HCT116 (cell line): ENCODE data around the gene CETN1. TPM values are rescaled to one million over a fixed set of nuclear protein-coding genes. Genes with fewer than 3 reads are reported as not detected.

Experiments used
- ATAC-seq: fragments of 200-7000 bp; cut with Tn5 transposase; 2 replicates; pipeline ENCODE4 v1.9.1; 2020; ENCODE audit warnings: mild to moderate bottlenecking, moderate library complexity
- BruUV-seq: library from RNA; stranded (reverse); fragments of 400-500 nt; replicated peaks from 2 replicates; lab custom pipeline; 2021; lab: Mats Ljungman, UMichigan
- CTCF ChIA-PET: fragments of 300-600 bp; sonication (Branson Sonifier 250); formaldehyde crosslinking; loops from one replicate; lab custom pipeline; 2021; ENCODE audit warnings: antibody characterized with exemption; lab: Charles Lee
- POLR2A ChIA-PET: fragments of 300-600, 350-600 bp; sonication (Branson Sonifier 250); formaldehyde crosslinking; loops from one replicate; lab custom pipeline; 2021; ENCODE audit warnings: antibody characterized with exemption; lab: Charles Lee
- RAD21 ChIA-PET, 2 experiments: fragments of 300-600 bp; sonication (Branson Sonifier 250); formaldehyde crosslinking; loops; one replicate each; lab custom pipeline; 2023; ENCODE audit warnings: low total read pairs in 2 of 2; ENCODE audit not compliant: uncharacterized antibody in 2 of 2, unreplicated experiment in 2 of 2, low non-redundant PET in 1 of 2; lab: Charles Lee
- DNase-seq: peaks from one replicate; pipeline ENCODE4 v3.0.0-alpha.2; 2010; ENCODE audit warnings: low read depth, low spot score
- H2AFZ ChIP-seq: fragments of 200-600 bp; shearing (Covaris generic), sonication (generic); 2 replicates; pipeline ENCODE4 v1.6.1; 2017; ENCODE audit warnings: low read depth, mixed run types, mixed read lengths, antibody characterized with exemption, low read length; ENCODE audit not compliant: poor library complexity, severe bottlenecking
- H3K27ac ChIP-seq: 2 replicates; pipeline ENCODE4 v1.5.1; 2012; ENCODE audit warnings: low read depth, low read length
- H3K27me3 ChIP-seq: fragments of 200-600 bp; sonication (generic); 2 replicates; pipeline ENCODE4 v1.6.1; 2016; ENCODE audit warnings: mixed run types, low read length, mixed read lengths; ENCODE audit not compliant: insufficient read depth
- H3K36me3 ChIP-seq, 2 experiments: fragments of 200-500 bp in 1 of 2; fragments of 200-600 bp in 1 of 2; sonication (Bioruptor generic) in 1 of 2; sonication (generic) in 1 of 2; 2 replicates each; pipeline versions ENCODE4 v1.5.1 to v1.6.1; 2014 to 2016; ENCODE audit warnings: low read length in 2 of 2, inconsistent platforms in 1 of 2, mixed read lengths in 1 of 2, mixed run types in 1 of 2; ENCODE audit not compliant: insufficient read depth in 2 of 2, control insufficient read depth in 1 of 2
- H3K4me1 ChIP-seq, 2 experiments: fragments of 200-600 bp in 1 of 2; sonication (generic) in 1 of 2; 2 replicates each; pipeline versions ENCODE4 v1.5.1 to v1.6.1; 2012 to 2017; ENCODE audit warnings: low read length in 2 of 2, inconsistent platforms in 1 of 2, mild to moderate bottlenecking in 1 of 2, mixed read lengths in 1 of 2, mixed run types in 1 of 2, moderate library complexity in 1 of 2; ENCODE audit not compliant: insufficient read depth in 2 of 2, control insufficient read depth in 1 of 2
- H3K4me2 ChIP-seq: fragments of 200-600 bp; sonication (generic); 2 replicates; pipeline ENCODE4 v1.6.1; 2017; ENCODE audit warnings: mixed run types, low read length, mixed read lengths
- H3K4me3 ChIP-seq, 2 experiments: fragments of 200-600 bp in 1 of 2; sonication (generic) in 1 of 2; replicated peaks in 1 of 2; 2 replicates each; pipeline ENCODE4 v1.5.1; 2011 to 2016; ENCODE audit warnings: low read length in 2 of 2, control low read depth in 1 of 2, low read depth in 1 of 2, mild to moderate bottlenecking in 1 of 2, mixed read lengths in 1 of 2, mixed run types in 1 of 2
- H3K79me2 ChIP-seq: fragments of 200-600 bp; sonication (generic); 2 replicates; pipeline ENCODE4 v1.6.1; 2017; ENCODE audit warnings: mild to moderate bottlenecking, mixed run types, low read length, moderate library complexity, mixed read lengths; ENCODE audit not compliant: insufficient read depth
- H3K9ac ChIP-seq: fragments of 200-600 bp; sonication (generic); 2 replicates; pipeline ENCODE4 v1.6.1; 2016; ENCODE audit warnings: low read length, mixed read lengths
- H3K9me2 ChIP-seq: fragments of 200-600 bp; sonication (generic), shearing (Covaris generic); 2 replicates; pipeline ENCODE4 v1.6.1; 2017; ENCODE audit warnings: mixed run types, mild to moderate bottlenecking, moderate library complexity; ENCODE audit not compliant: insufficient read depth
- H3K9me3 ChIP-seq, 2 experiments: fragments of 200-500 bp in 1 of 2; fragments of 200-600 bp in 1 of 2; sonication (Bioruptor generic) in 1 of 2; sonication (generic) in 1 of 2; 2 replicates each; pipeline ENCODE4 v1.6.1; 2014 to 2017; ENCODE audit warnings: low read length in 2 of 2, mixed read lengths in 2 of 2, inconsistent platforms in 1 of 2, low read depth in 1 of 2, mild to moderate bottlenecking in 1 of 2, mixed run types in 1 of 2, moderate library complexity in 1 of 2; ENCODE audit not compliant: control insufficient read depth in 1 of 2, insufficient read depth in 1 of 2
- H4K20me1 ChIP-seq: fragments of 200-600 bp; sonication (generic), shearing (Covaris generic); 2 replicates; pipeline ENCODE4 v1.6.1; 2017; ENCODE audit warnings: mixed run types, mild to moderate bottlenecking, moderate library complexity; ENCODE audit not compliant: insufficient read depth
- ATF3 ChIP-seq: IDR thresholded peaks from 2 replicates; pipeline ENCODE4 v1.6.1; 2012
- CBX3 ChIP-seq: IDR thresholded peaks from 2 replicates; pipeline ENCODE4 v1.6.1; 2012; ENCODE audit warnings: low read depth
- CEBPB ChIP-seq: IDR thresholded peaks from 2 replicates; pipeline ENCODE4 v1.6.1; 2012; ENCODE audit warnings: low read depth
- CTCF ChIP-seq, 3 experiments: fragments of 200-600 bp in 1 of 3; sonication (generic) in 1 of 3; IDR thresholded peaks in 2 of 3; conservative IDR thresholded peaks in 1 of 3; 2 replicates each; pipeline ENCODE4 v1.5.1; 2012 to 2017; ENCODE audit warnings: low read depth in 2 of 3, low read length in 2 of 3, antibody characterized with exemption in 1 of 3, borderline replicate concordance in 1 of 3, control low read depth in 1 of 3, mild to moderate bottlenecking in 1 of 3, mixed read lengths in 1 of 3, mixed run types in 1 of 3, moderate library complexity in 1 of 3; ENCODE audit not compliant: insufficient read depth in 1 of 3
- JUND ChIP-seq: IDR thresholded peaks from 2 replicates; pipeline ENCODE4 v1.6.1; 2012
- MAX ChIP-seq: IDR thresholded peaks from 2 replicates; pipeline ENCODE4 v1.6.1; 2012
- POLR2A ChIP-seq: IDR thresholded peaks from 2 replicates; pipeline ENCODE4 v1.7.0; 2011; ENCODE audit warnings: borderline replicate concordance; ENCODE audit not compliant: insufficient read depth, insufficient read length; ENCODE audit errors: extremely low read depth
- POLR2AphosphoS5 ChIP-seq: IDR thresholded peaks from 2 replicates; pipeline ENCODE4 v1.6.1; 2011; ENCODE audit warnings: mild to moderate bottlenecking, low read depth, low read length, moderate library complexity
- RAD21 ChIP-seq: IDR thresholded peaks from 2 replicates; pipeline ENCODE4 v1.6.1; 2012; ENCODE audit warnings: low read depth, mild to moderate bottlenecking
- REST ChIP-seq: IDR thresholded peaks from 2 replicates; pipeline ENCODE4 v1.6.1; 2012; ENCODE audit warnings: low read depth
- SIN3A ChIP-seq: IDR thresholded peaks from 2 replicates; pipeline ENCODE4 v1.6.1; 2012; ENCODE audit warnings: low read depth
- SP1 ChIP-seq: IDR thresholded peaks from 2 replicates; pipeline ENCODE4 v1.6.1; 2012; ENCODE audit warnings: low read depth
- SRF ChIP-seq: IDR thresholded peaks from 2 replicates; pipeline ENCODE4 v1.6.1; 2012; ENCODE audit warnings: low read depth
- ZBTB33 ChIP-seq: IDR thresholded peaks from 2 replicates; pipeline ENCODE4 v1.6.1; 2011; ENCODE audit warnings: mild to moderate bottlenecking, low read length, moderate library complexity; ENCODE audit not compliant: insufficient replicate concordance; ENCODE audit errors: extremely low read depth
- ZFX ChIP-seq: fragments of 450-650 bp; IDR thresholded peaks from 2 replicates; pipeline ENCODE4 v1.6.1; 2017
- ZNF274 ChIP-seq: fragments of 200-500 bp; sonication (Bioruptor generic); IDR thresholded peaks from 2 replicates; pipeline ENCODE4 v1.6.1; 2014; ENCODE audit warnings: mild to moderate bottlenecking, low read depth, low read length, inconsistent platforms
- intact Hi-C: fragments of 100-400 bp; cut with micrococcal nuclease; formaldehyde crosslinking; loops from 2 replicates; pipeline ENCODE4 v1.10.0; 2022
- total RNA-seq: library from RNA; stranded (reverse); gene quantifications from one replicate; pipeline ENCODE4 v1.2.1, GENCODE V29; 2021; ENCODE audit not compliant: unreplicated experiment

Gene CETN1
- total RNA-seq, 1 experiment from 2014 or later, result not detected

GRCh38 chr18:549967-550366 lies 30.2 kb upstream of the CETN1 start:
- H3K9me3 ChIP-seq, result no peaks in the 10 kb centered on the region
- ChIA-PET POLR2A (no interaction called here), RAD21 (no interaction called here), CTCF (no interaction called here)
- no peak overlapping the region for H3K9ac ChIP-seq
- DNase-seq, result no peak
- no peak for TF ChIP-seq POLR2AphosphoS5
- TF ChIP-seq JUND, result no peak
- no peak for TF ChIP-seq ZNF274
- no peak for TF ChIP-seq CBX3
- no peak for TF ChIP-seq CTCF (IDR thresholded peaks at IDR 0.05 in 2 of 3, conservative IDR thresholded peaks at IDR 0.05 in 1 of 3; ENCODE audit: borderline replicate concordance in 1 of 3, insufficient read depth in 1 of 3, low read depth in 2 of 3, low read length in 2 of 3)
- no peak for TF ChIP-seq ZBTB33
- no peak for TF ChIP-seq ZFX
- no peak for TF ChIP-seq SP1
- no peak for TF ChIP-seq POLR2A
- no peak for TF ChIP-seq ATF3
- no peak for TF ChIP-seq MAX
- no peak for TF ChIP-seq REST
- no peak for TF ChIP-seq CEBPB
- no peak for TF ChIP-seq RAD21
- no peak for TF ChIP-seq SRF
- TF ChIP-seq SIN3A, result no peak
- H4K20me1 ChIP-seq, result no peaks in the 10 kb centered on the region
- no TSS peak for BruUV-seq
- intact Hi-C loops, result no loop called here
- no peak overlapping the region for H2AFZ ChIP-seq
- no peak overlapping the region for H3K4me2 ChIP-seq
- ATAC-seq, result no peak
- no peak overlapping the region for H3K27ac ChIP-seq
- peaks cover 3% of the 10 kb centered on the region; the same call in 1 of the 2 replicates for H3K27me3 ChIP-seq
- no peak overlapping the region for H3K4me3 ChIP-seq
- H3K79me2 ChIP-seq, result no peaks in the 10 kb centered on the region
- H3K9me2 ChIP-seq, result no peaks in the 10 kb centered on the region
- no peaks in the 10 kb centered on the region for H3K36me3 ChIP-seq
- H3K4me1 ChIP-seq, result no peaks in the 10 kb centered on the region
